Heart left ventricle (tissue), 11 donors: ENCODE results near the gene RNF40. TPM values are rescaled to one million over a fixed set of nuclear protein-coding genes. Genes with fewer than 3 reads are reported as not detected.

Experiments used
- polyA plus RNA-seq, 2 donors: library from polyadenylated mRNA; stranded (reverse); fragments of 200-250 nt; gene quantifications; one replicate each; pipeline ENCODE4 v1.2.3, GENCODE V29; 2013
- total RNA-seq, 9 donors: library from RNA; depleted of rRNA in 2 of 9; stranded (reverse); fragments of >200 nt in 2 of 9; fragmentation: NEBNext Ultra II Directional in 3 of 9; extraction: Animal tissue kit (Norgen Biotek cat#: 25700) in 3 of 9; gene quantifications; one replicate each; pipeline versions ENCODE4 v1.1.0 to v1.2.4, GENCODE V29; 2016 to 2023
- donor health status: ischemic (EF 13 %, LVEDD 7.1; RV severe dilation, severe dysfunction).
- donor health status: healthy with polysubstance abuse.
- donor health status: DM: no; HTN: yes; CAD: no.
- donor health status: DM: no; HTN: no; CAD: no.
- donor health status: ischemic (EF 25% LVEDD 5.7; RV mildly dilated, moderate dysfunction).
- donor health status: healthy.
- donor health status: DM: yes; HTN: yes; CAD: no.
- donor health status: PGD.
- donor health status: nonischemic (EF 23%, LVEDD 6.1; RV moderate dilation, normal function).

The RNF40 gene
- total and polyA plus RNA-seq, 11 donors: 29.3 to 66.9 (median 50.3) TPM

Other genes with a start within 250 kb of the RNF40 start
- 10 to 100 TPM; 38.9 to 67.0 (median 47.8) TPM for gene ZNF768, start 235.8 kb upstream of the RNF40 start, total RNA-seq
- 10 to 100 TPM; 60.9 to 88.2 TPM for gene ZNF768, start 235.8 kb upstream of the RNF40 start, polyA plus RNA-seq
- 10 to 100 TPM in 5 of 9 donors, 1 to 10 TPM in 4; 8.6 to 15.2 (median 10.5) TPM for gene ZNF747, start 227.5 kb upstream of the RNF40 start, total RNA-seq
- gene ZNF747, start 227.5 kb upstream of the RNF40 start, polyA plus RNA-seq: 1 to 10 TPM; 8.9 to 9.5 TPM
- gene ZNF764, start 203.9 kb upstream of the RNF40 start, total RNA-seq: 10 to 100 TPM in 6 of 9 donors, 1 to 10 TPM in 3; 8.5 to 17.2 (median 12.3) TPM
- 1 to 10 TPM; 7.4 to 8.7 TPM for gene ZNF764, start 203.9 kb upstream of the RNF40 start, polyA plus RNA-seq
- gene ZNF688, start 190.6 kb upstream of the RNF40 start, total RNA-seq: 10 to 100 TPM in 8 of 9 donors, 1 to 10 TPM in 1; 10.0 to 14.3 (median 11.6) TPM
- 10 to 100 TPM in 1 of 2 donors, 1 to 10 TPM in 1; 7.6 to 15.7 TPM for gene ZNF688, start 190.6 kb upstream of the RNF40 start, polyA plus RNA-seq
- gene ZNF785, start 176.6 kb upstream of the RNF40 start, total RNA-seq: 10 to 100 TPM in 1 of 9 donors, 1 to 10 TPM in 8; 2.9 to 10.9 (median 4.8) TPM
- gene ZNF785, start 176.6 kb upstream of the RNF40 start, polyA plus RNA-seq: 1 to 10 TPM; 3.0 to 4.5 TPM
- 1 to 10 TPM; 4.0 to 7.9 (median 6.6) TPM for gene ZNF689, start 151.9 kb upstream of the RNF40 start, total RNA-seq
- gene ZNF689, start 151.9 kb upstream of the RNF40 start, polyA plus RNA-seq: 1 to 10 TPM; 2.7 to 4.9 TPM
- gene PRR14, start 111.4 kb upstream of the RNF40 start, total RNA-seq: 10 to 100 TPM; 12.3 to 26.6 (median 20.2) TPM
- 10 to 100 TPM; 22.9 to 25.0 TPM for gene PRR14, start 111.4 kb upstream of the RNF40 start, polyA plus RNA-seq
- 10 to 100 TPM; 16.3 to 38.3 (median 31.9) TPM for gene FBRS, start 103.9 kb upstream of the RNF40 start, total RNA-seq
- 10 to 100 TPM; 27.2 to 38.1 TPM for gene FBRS, start 103.9 kb upstream of the RNF40 start, polyA plus RNA-seq
- gene SRCAP, start 63.2 kb upstream of the RNF40 start, total RNA-seq: 10 to 100 TPM; 30.2 to 51.2 (median 44.7) TPM
- gene SRCAP, start 63.2 kb upstream of the RNF40 start, polyA plus RNA-seq: 10 to 100 TPM; 22.9 to 23.8 TPM
- 10 to 100 TPM; 13.5 to 26.7 (median 17.9) TPM for gene PHKG2, start 13.9 kb upstream of the RNF40 start, total RNA-seq
- gene PHKG2, start 13.9 kb upstream of the RNF40 start, polyA plus RNA-seq: 10 to 100 TPM; 19.5 to 37.7 TPM
- gene CFAP119, start 260 bp upstream of the RNF40 start, total RNA-seq: 1 to 10 TPM in 4 of 9 donors, under 1 TPM in 5; 0.48 to 1.8 (median 0.95) TPM
- 1 to 10 TPM; 1.4 to 2.1 TPM for gene CFAP119, start 260 bp upstream of the RNF40 start, polyA plus RNA-seq
- 10 to 100 TPM; 14.3 to 30.9 (median 22.7) TPM for gene ZNF629, start 24.9 kb downstream of the RNF40 start, total RNA-seq
- 10 to 100 TPM; 11.2 to 14.9 TPM for gene ZNF629, start 24.9 kb downstream of the RNF40 start, polyA plus RNA-seq
- 10 to 100 TPM; 23.1 to 35.5 (median 28.1) TPM for gene BCL7C, start 131.8 kb downstream of the RNF40 start, total RNA-seq
- gene BCL7C, start 131.8 kb downstream of the RNF40 start, polyA plus RNA-seq: 10 to 100 TPM; 30.5 to 43.4 TPM
- 10 to 100 TPM in 5 of 9 donors, 1 to 10 TPM in 4; 6.4 to 22.2 (median 12.2) TPM for gene CTF1, start 134.3 kb downstream of the RNF40 start, total RNA-seq
- 10 to 100 TPM in 1 of 2 donors, 1 to 10 TPM in 1; 3.7 to 13.5 TPM for gene CTF1, start 134.3 kb downstream of the RNF40 start, polyA plus RNA-seq
- 10 to 100 TPM in 2 of 9 donors, 1 to 10 TPM in 7; 4.5 to 15.5 (median 7.9) TPM for gene FBXL19, start 161.2 kb downstream of the RNF40 start, total RNA-seq
- gene FBXL19, start 161.2 kb downstream of the RNF40 start, polyA plus RNA-seq: 1 to 10 TPM; 7.9 to 9.1 TPM
- 10 to 100 TPM in 6 of 9 donors, 1 to 10 TPM in 3; 8.5 to 28.9 (median 14.1) TPM for gene ORAI3, start 186.7 kb downstream of the RNF40 start, total RNA-seq
- gene ORAI3, start 186.7 kb downstream of the RNF40 start, polyA plus RNA-seq: 10 to 100 TPM in 1 of 2 donors, 1 to 10 TPM in 1; 8.1 to 10.8 TPM
- gene SETD1A, start 195.4 kb downstream of the RNF40 start, total RNA-seq: 10 to 100 TPM in 3 of 9 donors, 1 to 10 TPM in 6; 4.6 to 12.1 (median 9.0) TPM
- 1 to 10 TPM; 8.1 to 9.3 TPM for gene SETD1A, start 195.4 kb downstream of the RNF40 start, polyA plus RNA-seq
- gene HSD3B7, start 222.9 kb downstream of the RNF40 start, total RNA-seq: 10 to 100 TPM in 3 of 9 donors, 1 to 10 TPM in 6; 3.8 to 27.2 (median 6.9) TPM
- 1 to 10 TPM; 7.1 to 7.8 TPM for gene HSD3B7, start 222.9 kb downstream of the RNF40 start, polyA plus RNA-seq
- 1 to 10 TPM in 4 of 9 donors, under 1 TPM in 5; 0.20 to 2.1 (median 1.00) TPM for gene STX1B, start 248.3 kb downstream of the RNF40 start, total RNA-seq
- under 1 TPM; 0.22 to 0.76 TPM for gene STX1B, start 248.3 kb downstream of the RNF40 start, polyA plus RNA-seq